ENCODE results near the gene PDE11A.

DNA sequence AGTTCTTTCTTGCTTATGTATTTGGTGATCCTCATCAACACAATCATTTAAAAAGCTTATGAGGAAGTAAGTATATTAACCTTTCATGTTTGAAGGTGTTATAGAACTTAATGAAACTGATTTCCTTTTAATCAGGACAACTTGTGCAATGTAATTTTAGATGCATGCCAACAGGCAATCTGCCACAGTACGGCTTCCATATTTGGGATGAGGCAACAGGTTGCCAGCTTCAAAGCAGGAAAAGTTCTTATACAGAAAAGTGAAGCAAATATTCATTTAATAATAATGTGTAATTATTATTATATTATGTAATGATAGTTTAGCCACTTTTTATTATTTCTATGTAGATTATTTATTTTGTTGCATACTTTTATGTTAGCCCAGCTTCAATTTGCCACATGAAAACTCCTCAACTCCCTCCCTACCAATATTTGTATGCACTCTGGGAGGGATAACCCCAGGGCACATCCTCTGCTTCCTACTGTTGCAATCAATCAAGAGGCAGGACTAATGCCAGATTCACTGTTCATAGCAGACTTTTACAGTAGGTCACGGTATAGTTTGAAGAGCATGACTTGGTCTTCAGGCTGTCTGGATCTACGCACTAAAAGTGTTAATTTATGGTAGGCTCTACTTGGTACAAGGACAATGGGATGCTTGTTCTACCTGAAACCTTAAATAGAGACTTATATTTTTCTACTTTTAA, 402.8 kb downstream of the PDE11A start:
- TF ChIP-seq, protein P1, sequence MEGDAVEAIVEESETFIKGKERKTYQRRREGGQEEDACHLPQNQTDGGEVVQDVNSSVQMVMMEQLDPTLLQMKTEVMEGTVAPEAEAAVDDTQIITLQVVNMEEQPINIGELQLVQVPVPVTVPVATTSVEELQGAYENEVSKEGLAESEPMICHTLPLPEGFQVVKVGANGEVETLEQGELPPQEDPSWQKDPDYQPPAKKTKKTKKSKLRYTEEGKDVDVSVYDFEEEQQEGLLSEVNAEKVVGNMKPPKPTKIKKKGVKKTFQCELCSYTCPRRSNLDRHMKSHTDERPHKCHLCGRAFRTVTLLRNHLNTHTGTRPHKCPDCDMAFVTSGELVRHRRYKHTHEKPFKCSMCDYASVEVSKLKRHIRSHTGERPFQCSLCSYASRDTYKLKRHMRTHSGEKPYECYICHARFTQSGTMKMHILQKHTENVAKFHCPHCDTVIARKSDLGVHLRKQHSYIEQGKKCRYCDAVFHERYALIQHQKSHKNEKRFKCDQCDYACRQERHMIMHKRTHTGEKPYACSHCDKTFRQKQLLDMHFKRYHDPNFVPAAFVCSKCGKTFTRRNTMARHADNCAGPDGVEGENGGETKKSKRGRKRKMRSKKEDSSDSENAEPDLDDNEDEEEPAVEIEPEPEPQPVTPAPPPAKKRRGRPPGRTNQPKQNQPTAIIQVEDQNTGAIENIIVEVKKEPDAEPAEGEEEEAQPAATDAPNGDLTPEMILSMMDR (IDR thresholded peaks at IDR 0.05; ENCODE audit: borderline replicate concordance, extremely low read depth, low read length, poor library complexity, severe bottlenecking) = no peak
- TF ChIP-seq EZH2 (IDR thresholded peaks at IDR 0.05; ENCODE audit: borderline replicate concordance, low read depth, low read length, severe bottlenecking) = no peak

Measured in DND-41 (cell line).